KOPT-K1 (cell line): ENCODE measurements around the gene TNNT1.

Source experiments
- H3K27ac ChIP-seq: fragments of 200-600 bp; sonication (generic); 2 replicates; pipeline ENCODE4 v1.5.1; 2016; ENCODE audit warnings: antibody characterized with exemption, mild to moderate bottlenecking, low read depth, low read length; ENCODE audit not compliant: poor library complexity, severe bottlenecking
- H3K36me3 ChIP-seq: fragments of 200-600 bp; sonication (generic); 2 replicates; pipeline ENCODE4 v1.5.1; 2017; ENCODE audit warnings: antibody characterized with exemption, mild to moderate bottlenecking, low read length, moderate library complexity; ENCODE audit not compliant: insufficient read depth
- H3K9me3 ChIP-seq: fragments of 200-600 bp; sonication (generic); 2 replicates; pipeline ENCODE4 v1.5.1; 2017; ENCODE audit warnings: antibody characterized with exemption, low read length, mild to moderate bottlenecking; ENCODE audit not compliant: insufficient read depth, poor library complexity, severe bottlenecking

TNNT1 gene, protein sequence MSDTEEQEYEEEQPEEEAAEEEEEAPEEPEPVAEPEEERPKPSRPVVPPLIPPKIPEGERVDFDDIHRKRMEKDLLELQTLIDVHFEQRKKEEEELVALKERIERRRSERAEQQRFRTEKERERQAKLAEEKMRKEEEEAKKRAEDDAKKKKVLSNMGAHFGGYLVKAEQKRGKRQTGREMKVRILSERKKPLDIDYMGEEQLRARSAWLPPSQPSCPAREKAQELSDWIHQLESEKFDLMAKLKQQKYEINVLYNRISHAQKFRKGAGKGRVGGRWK

DNA sequence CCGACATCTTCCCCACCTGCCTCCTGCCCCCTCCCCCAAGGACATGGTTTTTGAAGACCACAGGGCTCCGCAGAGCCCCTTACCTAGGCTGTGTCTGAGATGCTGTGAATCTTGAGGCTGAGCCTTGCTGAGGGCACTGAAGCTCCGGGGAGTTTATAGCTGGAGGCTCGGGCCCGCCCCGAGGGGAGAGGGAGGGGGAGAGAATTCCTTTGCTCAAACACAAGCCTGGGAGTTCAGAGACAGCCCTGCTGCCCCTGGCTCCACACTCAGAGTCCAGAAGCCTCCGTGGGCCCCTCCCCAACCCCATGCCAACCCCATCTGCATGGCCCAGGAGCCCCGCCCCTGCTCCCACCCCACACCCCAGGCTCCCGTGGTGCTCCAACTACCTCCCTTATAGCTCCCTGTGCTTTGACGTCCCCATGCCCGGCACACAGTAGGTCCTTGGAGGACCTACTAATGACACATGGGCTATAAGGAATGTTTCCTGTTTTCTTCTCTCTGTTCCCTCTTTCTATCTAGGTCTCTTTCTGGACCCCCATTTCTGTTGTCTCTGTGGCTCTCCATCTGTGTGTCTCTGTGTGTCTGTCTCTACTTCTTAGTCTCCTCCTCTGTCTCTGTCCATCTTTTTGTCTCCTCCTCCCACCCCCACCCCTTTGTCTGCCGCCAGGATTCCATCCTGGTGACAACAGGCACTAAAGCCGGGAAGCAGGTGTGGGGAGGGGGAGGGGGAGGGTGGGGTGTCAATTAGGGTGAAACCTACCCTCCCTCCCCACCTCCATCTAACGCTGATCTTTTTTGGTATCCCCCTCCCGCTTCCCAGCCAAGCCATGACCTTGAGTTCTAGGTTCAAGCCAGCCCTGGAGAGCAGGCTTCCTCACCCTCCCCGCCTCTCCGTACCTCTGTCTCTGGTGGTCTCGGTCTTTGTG lies at the start of gene TNNT1:
TSS of gene TNNT1 (minus strand) at position 129 of the 926 bp plus-strand sequence. CDS start 2,049 bp downstream, outside the sequence.
- Histone ChIP-seq H3K27ac (no peak within 1 kb of the TSS), H3K36me3 (no peaks in the 10 kb centered on the region), H3K9me3 (peaks cover 6% of the 10 kb centered on the region)

DNA sequence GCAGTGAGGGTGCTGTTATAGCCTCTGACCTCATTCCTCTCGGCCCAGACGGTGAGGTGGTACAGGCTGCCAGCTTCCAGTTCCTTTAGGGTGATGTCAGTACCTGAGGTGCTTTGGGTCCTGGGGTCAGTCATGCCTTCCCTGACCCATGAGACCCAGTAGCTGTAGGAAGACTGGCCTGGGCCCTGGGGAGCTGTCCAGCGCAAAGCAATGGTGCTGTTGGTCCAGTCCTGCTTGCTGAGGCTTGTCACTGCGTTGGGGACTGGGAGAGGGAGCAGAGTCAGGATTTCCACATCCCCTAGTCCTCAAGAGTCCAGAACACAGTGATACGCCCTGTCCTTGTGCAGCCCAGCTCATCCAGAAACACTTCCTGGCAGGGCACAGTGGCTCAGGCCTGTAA lies 49.6 kb upstream of the TNNT1 start:
- no peak overlapping the region for H3K27ac ChIP-seq
- H3K36me3 ChIP-seq: no peaks in the 10 kb centered on the region
- no peaks in the 10 kb centered on the region for H3K9me3 ChIP-seq

DNA sequence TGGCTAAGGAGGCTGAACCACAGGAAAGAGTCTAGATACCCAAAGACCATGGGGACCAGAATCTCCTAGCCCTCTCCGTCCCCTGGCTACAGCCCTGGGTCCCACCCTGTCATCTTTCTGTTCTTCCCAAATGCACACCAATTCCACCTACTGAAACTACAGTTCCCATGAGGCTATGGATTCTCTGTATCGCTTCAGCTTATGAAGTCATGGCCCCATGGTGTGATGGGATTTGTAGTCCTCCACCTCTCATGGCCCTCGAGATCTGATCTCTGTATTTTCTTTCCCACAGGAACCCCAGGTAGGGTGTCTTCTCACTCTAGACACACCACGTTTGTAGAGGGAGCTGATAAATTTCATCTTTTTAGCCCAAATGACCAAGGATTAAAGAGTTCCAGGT lies 48.5 kb upstream of the TNNT1 start:
- no peaks in the 10 kb centered on the region for H3K36me3 ChIP-seq
- H3K9me3 ChIP-seq: no peaks in the 10 kb centered on the region
- H3K27ac ChIP-seq: no peak overlapping the region

DNA sequence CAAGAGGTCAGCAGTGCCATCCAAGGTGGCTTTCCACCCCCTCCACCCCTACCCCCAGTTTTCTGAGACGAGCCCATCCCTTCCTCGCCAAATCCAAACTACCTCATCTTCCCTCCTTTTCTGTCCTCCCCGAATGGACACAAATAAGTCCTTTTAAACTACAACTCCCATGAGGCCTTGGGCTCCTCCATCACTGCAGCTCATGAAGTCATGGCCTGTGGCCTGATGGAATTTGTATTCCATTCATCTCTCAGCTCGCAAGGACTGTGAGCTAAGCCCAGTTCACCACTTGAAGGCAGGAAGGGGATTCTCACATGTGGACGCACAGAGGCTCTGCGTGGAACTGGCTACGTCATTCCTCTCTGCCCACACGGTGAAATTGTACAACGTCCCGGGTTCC lies 47.8 kb upstream of the TNNT1 start:
- Histone ChIP-seq H3K27ac (no peak overlapping the region), H3K36me3 (no peaks in the 10 kb centered on the region), H3K9me3 (no peaks in the 10 kb centered on the region)

DNA sequence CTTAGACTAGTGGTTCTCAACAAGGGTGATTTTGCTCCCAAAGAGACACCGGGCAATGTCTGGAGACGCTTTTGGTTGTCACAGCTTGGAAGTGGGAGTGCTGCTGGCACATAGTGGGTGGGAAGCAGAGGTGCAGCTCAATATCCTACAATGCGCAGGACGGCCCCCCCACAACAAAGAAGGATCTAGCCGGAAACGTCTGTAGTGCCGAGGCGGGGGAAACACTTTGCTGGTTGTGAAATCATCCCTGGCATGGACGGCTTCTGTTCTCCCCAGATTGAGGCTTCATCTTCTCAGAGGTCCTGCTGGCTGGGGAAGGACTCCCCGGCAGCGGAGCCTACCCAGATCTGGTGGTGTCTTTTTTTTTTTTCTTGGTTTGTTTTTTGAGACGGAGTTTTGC lies 44.5 kb upstream of the TNNT1 start:
- Histone ChIP-seq H3K27ac (no peak overlapping the region), H3K36me3 (no peaks in the 10 kb centered on the region), H3K9me3 (no peaks in the 10 kb centered on the region)

DNA sequence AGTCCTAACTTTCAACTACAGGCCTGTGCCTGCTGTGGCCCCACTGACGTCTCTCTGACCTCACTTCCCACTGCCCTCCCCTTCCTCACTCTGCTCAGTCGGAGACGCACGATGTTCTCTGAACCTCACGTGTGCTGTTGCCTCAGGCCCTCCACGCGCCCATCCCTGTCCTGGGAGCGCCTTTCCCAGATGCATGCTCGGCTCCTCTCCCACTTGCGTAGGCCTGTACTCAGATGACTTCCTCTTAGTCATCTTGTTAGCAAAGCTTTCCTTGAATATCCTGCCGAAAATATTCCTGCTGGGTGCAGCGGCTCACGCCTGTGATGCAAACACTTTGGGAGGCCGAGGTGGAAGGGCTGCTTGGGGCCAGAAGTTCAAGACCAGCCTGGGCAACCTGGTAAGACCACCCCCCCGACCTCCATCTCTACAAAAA lies 40.4 kb upstream of the TNNT1 start:
- H3K9me3 ChIP-seq: no peaks in the 10 kb centered on the region
- H3K36me3 ChIP-seq: no peaks in the 10 kb centered on the region
- no peak overlapping the region for H3K27ac ChIP-seq

DNA sequence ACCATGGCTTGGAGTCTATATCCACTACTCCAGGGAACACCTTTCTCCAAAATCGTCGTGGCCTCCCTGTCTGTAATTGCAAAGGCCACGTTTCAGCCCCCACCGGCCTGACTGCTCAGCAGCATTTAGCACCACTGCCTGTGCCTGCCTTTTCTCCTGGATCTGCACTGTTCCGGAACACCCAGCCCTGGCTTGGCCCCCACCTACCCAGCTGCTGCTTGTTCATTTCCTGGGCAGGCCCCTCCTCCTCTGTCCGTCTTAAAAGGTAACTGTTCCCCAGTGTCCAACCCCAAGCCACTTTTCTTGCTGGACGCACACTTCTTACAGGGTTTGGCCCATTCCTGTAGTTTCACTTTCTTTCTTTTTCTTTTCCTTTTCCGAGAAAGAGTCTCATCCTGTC lies 39.6 kb upstream of the TNNT1 start:
- Histone ChIP-seq H3K36me3 (no peaks in the 10 kb centered on the region), H3K27ac (no peak overlapping the region), H3K9me3 (no peaks in the 10 kb centered on the region)

DNA sequence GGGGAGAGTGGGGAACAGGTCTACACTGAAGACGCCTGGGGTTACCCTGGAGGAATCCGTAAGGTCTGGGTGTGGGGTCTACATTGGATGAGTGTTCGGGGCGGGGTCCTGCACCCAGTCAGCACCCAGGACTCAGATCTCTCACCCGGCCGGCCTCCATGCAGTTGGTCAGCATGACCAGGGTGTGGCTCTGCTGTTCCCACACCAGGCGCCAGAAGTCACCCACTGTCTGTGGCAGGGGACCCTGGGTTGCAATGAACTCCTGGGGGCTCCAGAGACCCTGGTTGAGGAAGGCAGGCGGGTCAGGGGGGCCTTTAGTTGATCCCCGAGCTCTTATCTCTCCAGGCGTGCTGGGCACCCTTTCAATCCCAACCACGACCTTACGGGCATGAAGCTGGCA lies 37.1 kb upstream of the TNNT1 start:
- H3K9me3 ChIP-seq: no peaks in the 10 kb centered on the region
- no peak overlapping the region for H3K27ac ChIP-seq
- no peaks in the 10 kb centered on the region for H3K36me3 ChIP-seq

DNA sequence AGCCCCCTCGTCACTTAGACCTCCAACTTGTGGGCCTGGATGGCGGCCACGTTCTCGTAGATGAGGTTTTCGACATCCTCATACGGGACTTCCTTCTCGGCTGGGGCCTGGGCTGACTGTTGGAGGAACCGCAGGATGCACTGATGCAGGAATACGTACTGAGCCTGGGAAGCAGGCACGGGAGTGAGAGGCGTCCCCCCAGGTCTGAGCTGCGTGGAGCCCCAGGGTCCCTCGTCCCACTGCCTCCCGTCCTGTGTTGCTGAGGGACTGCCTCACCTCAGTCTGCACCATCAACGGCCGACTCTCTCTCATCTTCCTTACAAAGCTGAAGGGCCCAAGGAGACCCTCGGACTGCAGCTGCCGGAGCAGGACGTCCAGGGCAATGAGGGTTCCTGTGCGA lies 32.7 kb upstream of the TNNT1 start:
- Histone ChIP-seq H3K27ac (no peak overlapping the region), H3K9me3 (no peaks in the 10 kb centered on the region), H3K36me3 (no peaks in the 10 kb centered on the region)

DNA sequence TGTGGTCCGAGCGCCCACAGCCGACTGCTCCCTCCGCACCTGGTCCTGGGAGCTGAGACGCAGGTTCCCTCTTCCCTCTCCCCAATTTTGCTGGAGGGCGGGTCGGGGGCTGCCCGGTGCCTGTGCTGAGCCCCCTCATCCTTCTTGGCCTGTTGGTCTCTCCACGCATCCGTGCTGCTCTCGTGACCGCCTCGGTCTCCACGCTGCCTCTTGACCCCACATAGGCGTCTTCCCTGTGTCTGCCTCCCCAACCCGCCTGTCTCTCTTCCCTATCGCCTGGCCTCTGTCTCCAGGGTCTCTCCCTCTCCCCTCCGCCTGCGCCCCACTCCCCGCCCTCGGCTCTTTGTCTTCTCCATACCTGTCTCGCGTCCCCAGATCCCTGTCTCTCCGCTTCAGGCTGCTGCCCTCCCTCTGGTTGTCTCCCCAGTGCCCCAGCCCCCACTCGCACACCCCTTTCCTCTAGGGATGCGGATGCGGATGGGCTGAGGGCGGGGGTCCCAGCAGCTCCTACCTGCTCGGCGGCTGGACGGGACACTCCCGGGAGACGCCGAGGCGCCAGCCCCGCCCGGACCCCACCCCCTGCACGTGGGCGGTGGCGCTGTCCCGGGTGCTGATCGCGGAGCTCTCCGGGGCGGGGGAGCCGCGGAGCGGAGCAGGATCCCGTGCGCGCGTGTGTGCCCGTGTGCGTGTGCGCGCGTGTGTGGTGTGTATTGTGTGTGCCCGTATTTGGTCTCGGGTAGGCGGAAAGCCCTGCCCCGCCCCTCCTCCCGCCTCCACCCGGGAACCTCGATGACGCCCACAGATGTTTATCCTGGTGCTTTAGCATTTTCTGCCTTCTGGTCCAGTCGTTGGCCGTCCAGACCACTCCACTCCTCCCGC lies 30.8 kb upstream of the TNNT1 start, which contains the start of gene SYT5:
TSS of gene SYT5 (minus strand) at position 684 of the 879 bp plus-strand sequence. CDS start 1,248 bp downstream, outside the sequence.
- Histone ChIP-seq H3K36me3 (no peaks in the 10 kb centered on the region), H3K27ac (no peak within 1 kb of the TSS), H3K9me3 (peaks cover 6% of the 10 kb centered on the region)

DNA sequence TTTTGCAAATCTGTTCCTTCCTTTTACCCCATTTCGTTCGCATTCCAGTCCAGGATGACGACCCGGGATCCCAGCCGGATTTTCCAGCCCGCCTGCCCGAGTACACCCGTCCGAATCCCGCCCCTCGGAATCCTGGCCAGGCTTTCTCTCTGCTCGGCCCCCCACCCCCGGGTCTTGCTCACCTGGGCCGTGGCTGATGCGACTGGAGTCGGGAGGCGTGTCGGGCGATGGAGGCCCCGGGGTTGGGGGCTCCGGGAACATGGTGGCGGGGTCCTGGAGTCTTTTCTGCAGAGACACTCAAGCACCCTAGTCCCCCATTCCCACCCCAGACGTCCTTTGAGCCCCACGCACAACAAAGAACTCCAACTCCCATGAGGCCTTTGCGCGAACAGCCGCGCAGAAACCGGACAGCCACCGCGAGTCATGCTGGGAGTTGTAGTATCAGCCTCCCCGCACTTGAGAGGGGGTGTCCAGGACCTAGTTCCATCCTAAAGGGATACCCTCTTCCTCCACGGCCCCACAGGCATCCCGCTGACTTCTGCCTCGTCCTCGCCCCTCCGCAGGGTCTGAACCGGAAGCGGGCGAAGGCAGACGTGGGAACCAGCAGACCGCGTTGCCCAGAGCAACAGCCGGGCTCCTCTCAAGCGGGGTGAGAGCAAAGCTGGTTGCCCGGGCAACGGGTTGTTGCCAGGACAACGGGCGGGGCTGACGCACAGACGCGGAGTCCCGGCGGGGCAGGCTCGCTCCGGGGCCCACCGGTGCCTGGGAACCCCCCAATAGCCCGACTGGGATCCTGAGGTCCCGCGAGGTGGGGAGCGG lies 30.0 kb upstream of the TNNT1 start:
- Histone ChIP-seq H3K9me3 (peaks cover 6% of the 10 kb centered on the region), H3K36me3 (no peaks in the 10 kb centered on the region), H3K27ac (no peak overlapping the region)

DNA sequence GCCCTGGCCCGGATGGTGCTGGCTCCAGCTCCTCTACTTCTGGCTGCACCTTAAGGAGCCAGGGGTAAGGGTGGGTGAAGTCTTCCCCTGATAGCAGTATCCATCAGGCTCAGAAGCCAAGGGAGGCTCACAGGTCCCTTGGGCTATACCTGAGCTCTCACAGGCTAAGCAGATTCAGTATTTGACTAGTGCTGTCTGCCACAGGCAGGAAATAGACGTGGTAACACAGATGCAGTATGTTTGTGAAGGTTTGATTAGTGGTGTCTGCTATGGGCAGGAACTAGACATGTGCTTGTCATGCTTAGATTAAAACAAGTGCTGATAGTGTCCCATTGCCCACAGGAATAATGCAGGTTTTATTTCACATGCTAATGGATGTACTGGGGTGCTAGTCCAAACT lies 27.1 kb upstream of the TNNT1 start:
- Histone ChIP-seq H3K9me3 (peaks cover 6% of the 10 kb centered on the region), H3K36me3 (no peaks in the 10 kb centered on the region), H3K27ac (no peak overlapping the region)

DNA sequence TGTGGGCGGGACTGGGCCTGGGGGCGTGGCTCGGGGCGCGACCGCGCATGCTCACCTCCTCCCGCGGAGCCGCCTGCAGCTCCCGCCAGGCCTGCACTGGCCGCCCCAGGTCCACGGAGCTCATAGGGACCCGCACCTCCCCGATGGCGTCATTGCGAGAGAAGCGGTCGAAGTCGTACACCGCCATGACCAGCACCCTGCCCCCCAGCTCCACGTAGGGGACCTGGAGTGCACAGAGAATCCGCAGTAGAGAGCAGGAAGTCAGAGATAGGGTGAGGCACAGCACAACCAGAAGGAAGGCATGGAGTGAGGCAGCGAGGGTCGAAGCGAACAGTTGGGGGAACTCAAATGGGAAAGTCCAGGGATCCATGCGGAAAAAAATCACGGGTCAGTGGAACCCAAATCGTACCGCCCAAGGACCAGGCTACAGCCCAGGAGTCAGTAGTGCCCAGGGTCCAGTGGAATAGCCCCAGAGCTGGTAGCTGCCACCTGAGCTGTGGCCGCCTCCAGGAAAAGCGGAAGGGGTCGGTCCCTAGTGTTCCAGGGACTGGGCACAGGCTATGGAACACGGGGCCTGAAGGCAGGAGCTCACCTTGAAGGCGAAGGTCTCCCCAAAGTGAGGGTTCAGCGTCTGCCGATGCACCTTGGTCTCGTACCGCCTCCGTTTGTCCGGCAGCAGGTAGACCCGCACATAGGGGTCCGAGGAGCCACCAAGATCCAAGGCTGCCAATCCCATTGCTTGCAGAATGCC lies 26.3 kb upstream of the TNNT1 start:
- no peak overlapping the region for H3K27ac ChIP-seq
- no peaks in the 10 kb centered on the region for H3K36me3 ChIP-seq
- peaks cover 6% of the 10 kb centered on the region for H3K9me3 ChIP-seq
